ENCODE results near the gene MAN1C1. TPM values are rescaled to one million over a fixed set of nuclear protein-coding genes. Genes with fewer than 3 reads are reported as not detected.

Gene MAN1C1
- total RNA-seq, 1 experiment from 2014 or later: 1.5 TPM

- Histone ChIP-seq H3K9me3 (ENCODE audit: control insufficient read depth, insufficient read depth, low read depth, low read length) (no peaks in the 10 kb centered on the region), H3K27ac (ENCODE audit: low read length) (no peak overlapping the region), H3K36me3 (ENCODE audit: control insufficient read depth, insufficient read depth, low read length) (no peaks in the 10 kb centered on the region), H3K27me3 (ENCODE audit: control insufficient read depth, insufficient read depth, low read length) (no peaks in the 10 kb centered on the region; the same call in none of the 2 replicates), H3K4me1 (ENCODE audit: control insufficient read depth, insufficient read depth, low read length) (no peaks in the 10 kb centered on the region), H3K4me3 (ENCODE audit: low read depth in 2 of 2, low read length in 2 of 2) (no peak overlapping the region)
- CTCF ChIA-PET: no interaction called here
- POLR2A ChIA-PET: no interaction called here
- DNase-seq (ENCODE audit: low read depth, low spot score) (no peak), ATAC-seq (no peak)
- TF ChIP-seq TCF7L2 (IDR thresholded peaks at IDR 0.05; ENCODE audit: low read depth, low read length) (no peak), REST (IDR thresholded peaks at IDR 0.05; ENCODE audit: insufficient read depth in 1 of 2, low read depth in 2 of 2, low read length in 1 of 2) (no peak), CTCF (IDR thresholded peaks at IDR 0.05) (no peak), POLR2AphosphoS5 (IDR thresholded peaks at IDR 0.05; ENCODE audit: low read depth, low read length) (no peak), SIN3A (IDR thresholded peaks at IDR 0.05; ENCODE audit: borderline replicate concordance, insufficient read depth, low read depth, low read length) (no peak)
- in situ Hi-C loops (cut with HindIII; ENCODE audit: low pct_unique_long_range_greater_than_20kb, low sequenced_read_pairs) (no loop called here), intact Hi-C loops (cut with micrococcal nuclease; ENCODE audit: unreplicated experiment) (no loop called here)
- BruUV-seq (replicated peaks): no TSS peak
Observed at GRCh38 chr1:25677193-25677773, 60.7 kb downstream of the MAN1C1 start.

- in situ Hi-C loops (cut with HindIII; ENCODE audit: low pct_unique_long_range_greater_than_20kb, low sequenced_read_pairs) (no loop called here), intact Hi-C loops (cut with micrococcal nuclease; ENCODE audit: unreplicated experiment) (no loop called here)
- H3K36me3 ChIP-seq (ENCODE audit: control insufficient read depth, insufficient read depth, low read length): no peaks in the 10 kb centered on the region
- H3K9me3 ChIP-seq (ENCODE audit: control insufficient read depth, insufficient read depth, low read depth, low read length): no peaks in the 10 kb centered on the region
- no peak for TF ChIP-seq POLR2AphosphoS5 (IDR thresholded peaks at IDR 0.05; ENCODE audit: low read depth, low read length)
- TF ChIP-seq SIN3A (IDR thresholded peaks at IDR 0.05; ENCODE audit: borderline replicate concordance, insufficient read depth, low read depth, low read length): no peak
- TF ChIP-seq REST (IDR thresholded peaks at IDR 0.05; ENCODE audit: insufficient read depth in 1 of 2, low read depth in 2 of 2, low read length in 1 of 2): no peak
- TF ChIP-seq TCF7L2 (IDR thresholded peaks at IDR 0.05; ENCODE audit: low read depth, low read length): no peak
- no peak for TF ChIP-seq CTCF (IDR thresholded peaks at IDR 0.05)
- DNase-seq (ENCODE audit: low read depth, low spot score): no peak
- CTCF ChIA-PET: interaction anchor here (0.5 kb wide), 1 partner anchor 122 kb away, joined by 3 read pairs; no protein-coding TSS in a partner anchor
- H3K4me3 ChIP-seq (ENCODE audit: low read depth in 2 of 2, low read length in 2 of 2): no peak overlapping the region
- H3K27me3 ChIP-seq (ENCODE audit: control insufficient read depth, insufficient read depth, low read length): no peaks in the 10 kb centered on the region; the same call in none of the 2 replicates
- no peaks in the 10 kb centered on the region for H3K4me1 ChIP-seq (ENCODE audit: control insufficient read depth, insufficient read depth, low read length)
- no peak for ATAC-seq
- no peak overlapping the region for H3K27ac ChIP-seq (ENCODE audit: low read length)
- POLR2A ChIA-PET: no interaction called here
- no TSS peak for BruUV-seq (replicated peaks)
Observed at GRCh38 chr1:25679171-25679570, 62.6 kb downstream of the MAN1C1 start.
